Sigmoid colon (tissue), 4 donors: ENCODE measurements around the gene ZCCHC14.

Source experiments
- CTCF ChIP-seq, 4 experiments: fragments of 450-650 bp in 3 of 4; fragments of 200-600 bp in 1 of 4; IDR thresholded peaks; one replicate each; pipeline ENCODE4 v1.5.1; 2016 to 2019; ENCODE audit warnings: antibody characterized with exemption in 4 of 4, mild to moderate bottlenecking in 3 of 4, moderate library complexity in 2 of 4
- EP300 ChIP-seq, 4 donors: sonication (generic); formaldehyde crosslinking; IDR thresholded peaks; one replicate each; pipeline ENCODE4 v1.6.1; 2017; ENCODE audit warnings: antibody characterized with exemption in 4 of 4
- POLR2A ChIP-seq, 2 donors: fragments of 450-650 bp; IDR thresholded peaks; one replicate each; pipeline ENCODE4 v1.6.1; 2016; ENCODE audit warnings: antibody characterized with exemption in 2 of 2, mild to moderate bottlenecking in 2 of 2, moderate library complexity in 2 of 2
- POLR2AphosphoS5 ChIP-seq, 4 donors: sonication (generic); formaldehyde crosslinking; IDR thresholded peaks; one replicate each; pipeline ENCODE4 v1.6.1; 2017; ENCODE audit warnings: antibody characterized with exemption in 4 of 4

- TF ChIP-seq CTCF (IDR thresholded peaks at IDR 0.05) (no peak), POLR2AphosphoS5 (IDR thresholded peaks at IDR 0.05) (no peak), POLR2A (IDR thresholded peaks at IDR 0.05) (no peak), EP300 (IDR thresholded peaks at IDR 0.05) (no peak)
Measured at GRCh38 chr16:87424266-87424665, 68.6 kb downstream of the ZCCHC14 start.
